Stimulated activated CD8-positive, alpha-beta memory T cell treated with anti-CD3 and anti-CD28 coated beads, Interleukin-2, amount 100 ng/mL, for 48 hours (primary cell): Measurements from ENCODE around the gene HNRNPA2B1.
"Not testable (repeated sequence)": the region's sequence is repeated elsewhere in the genome, so short reads cannot be mapped to it uniquely, and the experiment has no call there.

Source experiments
- DNase-seq, 2 donors: peaks; one replicate each; pipeline ENCODE4 v3.0.0-alpha.2; 2020; ENCODE audit warnings: low read depth in 2 of 2

HNRNPA2B1 gene

DNA sequence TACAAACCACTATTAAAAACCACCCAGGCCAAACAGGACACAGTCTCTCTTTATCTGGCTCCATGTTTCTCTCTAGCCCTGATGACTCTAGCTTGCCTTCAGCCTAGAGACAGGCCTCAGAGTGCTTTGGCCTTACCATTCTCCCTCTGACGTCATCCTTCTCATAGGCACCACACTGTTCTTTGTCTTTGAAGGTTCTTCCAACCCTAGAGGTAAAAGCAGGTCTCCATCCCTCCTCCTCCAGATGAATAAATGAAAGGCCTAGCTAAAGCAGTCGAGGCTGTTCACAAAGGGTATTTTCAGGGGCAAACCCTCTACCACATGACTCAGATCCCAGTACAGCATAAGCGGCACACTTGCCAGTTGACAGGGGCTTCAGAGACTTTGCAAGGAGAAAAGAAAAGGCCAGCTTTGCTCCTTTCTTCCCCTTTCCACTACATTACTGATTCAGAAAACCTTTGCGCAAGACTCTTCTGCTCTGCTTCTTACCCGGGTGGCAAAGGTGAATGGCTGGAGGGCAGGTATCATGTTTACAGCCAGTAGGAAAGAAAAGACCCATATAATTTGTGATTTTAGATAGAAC, 33.8 kb downstream of the HNRNPA2B1 start:
- DNase-seq: no peak

DNA sequence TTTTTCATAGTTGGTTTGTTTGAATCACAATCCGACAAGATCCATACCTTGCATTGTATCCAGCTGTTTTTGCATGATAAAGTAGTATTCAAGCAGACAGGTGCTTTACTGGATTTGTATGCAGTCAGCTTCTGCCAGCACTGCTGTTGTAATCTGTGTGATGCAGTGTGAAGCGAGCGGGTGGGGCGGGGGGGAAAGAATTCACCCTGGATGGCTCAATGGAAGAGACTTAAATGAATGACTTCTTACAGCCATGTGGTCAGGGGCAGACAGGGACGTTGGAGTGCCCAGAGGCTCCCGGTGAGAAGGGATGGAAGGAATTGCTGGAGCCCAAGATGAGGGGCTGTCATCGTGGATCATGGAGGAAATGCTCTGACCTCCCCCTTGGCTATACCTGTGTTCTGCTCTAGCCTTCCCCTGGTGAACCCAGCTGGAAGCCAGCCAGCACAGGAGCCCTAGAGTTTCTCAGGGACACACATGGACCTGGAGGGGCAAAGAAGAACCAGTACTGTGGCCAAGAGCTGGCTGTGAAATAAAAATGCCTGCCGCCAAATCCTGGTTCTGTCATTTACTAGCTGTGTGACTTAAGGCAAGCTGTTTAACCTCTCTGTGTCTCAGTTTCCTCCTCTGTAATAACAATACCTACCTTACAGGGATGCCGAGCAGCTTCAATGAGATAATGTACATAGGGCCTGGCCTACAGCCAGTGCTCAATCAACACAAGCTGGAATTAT, 34.4 kb downstream of the HNRNPA2B1 start:
- no peak for DNase-seq

DNA sequence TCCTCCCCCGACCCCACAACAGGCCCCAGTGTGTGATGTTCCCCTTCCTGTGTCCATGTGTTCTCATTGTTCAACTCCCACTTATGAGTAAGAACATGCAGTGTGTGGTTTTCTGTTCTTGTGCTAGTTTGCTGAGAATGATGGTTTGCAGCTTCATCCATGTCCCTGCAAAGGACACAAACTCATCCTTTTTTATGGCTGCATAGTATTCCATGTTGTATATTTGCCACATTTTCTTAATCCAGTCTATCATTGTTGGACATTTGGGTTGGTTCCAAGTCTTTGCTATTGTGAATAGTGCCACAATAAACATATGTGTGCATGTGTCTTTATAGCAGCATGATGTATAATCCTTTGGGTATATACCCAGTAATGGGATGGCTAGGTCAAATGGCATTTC, 36.7 kb downstream of the HNRNPA2B1 start:
- not testable (repeated sequence) for DNase-seq

- DNase-seq: no peak
These were observed 38.1 kb downstream of the HNRNPA2B1 start for GRCh38 chr7:26162431-26162830.

DNA sequence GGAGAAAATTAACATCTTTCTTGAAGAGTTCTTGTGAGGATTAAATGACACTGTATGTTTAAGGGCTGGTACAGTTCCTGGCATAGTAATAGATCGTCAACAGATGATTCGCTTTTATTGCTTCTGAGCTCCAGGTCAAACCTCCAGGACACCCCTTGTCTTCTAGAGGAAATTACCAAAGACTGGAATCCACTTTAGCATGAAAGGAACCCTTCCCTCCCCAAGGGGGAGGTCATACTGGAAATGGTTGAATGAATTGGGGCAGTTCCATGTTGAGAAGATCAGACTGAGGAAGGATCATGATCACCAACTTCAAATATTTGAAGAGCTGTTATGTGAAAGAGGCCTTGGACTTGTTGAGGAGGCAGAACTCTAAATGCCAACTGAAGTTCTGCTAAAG, 39.6 kb downstream of the HNRNPA2B1 start:
- DNase-seq: no peak

DNA sequence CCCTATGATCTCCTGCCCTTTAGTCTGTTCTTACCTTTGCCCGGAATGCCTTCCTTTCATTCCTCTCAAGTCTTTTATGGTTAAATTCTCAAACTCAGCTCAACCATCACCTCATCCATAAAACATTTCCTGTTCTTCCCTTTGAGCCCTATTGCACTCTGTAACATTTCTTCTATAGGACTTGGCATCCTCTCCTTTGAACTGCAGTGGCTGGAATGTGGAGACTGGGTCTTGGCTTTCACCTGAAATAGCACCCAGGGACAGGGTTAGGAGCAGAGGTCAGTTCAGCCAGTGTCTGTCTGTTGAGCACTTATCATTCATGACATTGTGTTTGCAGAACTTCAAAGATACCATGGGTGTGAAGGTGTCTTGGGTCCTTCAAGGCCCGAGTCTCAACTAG, 41.3 kb downstream of the HNRNPA2B1 start:
- no peak for DNase-seq

DNA sequence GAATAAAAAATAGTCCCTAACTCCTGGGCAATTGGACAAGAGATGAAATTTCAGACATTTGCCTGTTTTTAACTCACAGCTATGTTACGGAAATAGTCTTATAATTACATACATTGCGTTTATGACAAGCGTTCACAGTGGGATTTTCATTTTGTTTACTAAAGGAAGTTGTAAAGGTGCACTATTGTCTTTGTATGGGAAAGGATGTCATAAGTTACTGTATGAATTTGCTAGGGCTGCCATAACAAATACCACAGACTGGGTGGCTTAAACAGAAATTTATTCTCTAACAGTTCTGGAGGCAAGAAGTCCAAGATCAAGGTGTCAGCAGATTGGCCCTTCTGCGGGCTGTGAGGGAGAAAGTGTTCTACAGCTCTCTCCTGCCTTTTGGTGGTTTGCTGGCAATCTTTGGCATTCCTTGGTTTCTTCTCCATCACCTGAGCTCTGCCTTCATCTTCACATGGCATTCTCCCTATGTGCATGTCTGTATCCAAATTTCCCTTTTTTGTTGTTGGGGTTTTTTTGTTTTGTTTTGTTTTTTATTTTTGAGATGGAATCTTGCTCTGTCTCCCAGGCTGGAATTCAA, 42.9 kb downstream of the HNRNPA2B1 start:
- no peak for DNase-seq

DNA sequence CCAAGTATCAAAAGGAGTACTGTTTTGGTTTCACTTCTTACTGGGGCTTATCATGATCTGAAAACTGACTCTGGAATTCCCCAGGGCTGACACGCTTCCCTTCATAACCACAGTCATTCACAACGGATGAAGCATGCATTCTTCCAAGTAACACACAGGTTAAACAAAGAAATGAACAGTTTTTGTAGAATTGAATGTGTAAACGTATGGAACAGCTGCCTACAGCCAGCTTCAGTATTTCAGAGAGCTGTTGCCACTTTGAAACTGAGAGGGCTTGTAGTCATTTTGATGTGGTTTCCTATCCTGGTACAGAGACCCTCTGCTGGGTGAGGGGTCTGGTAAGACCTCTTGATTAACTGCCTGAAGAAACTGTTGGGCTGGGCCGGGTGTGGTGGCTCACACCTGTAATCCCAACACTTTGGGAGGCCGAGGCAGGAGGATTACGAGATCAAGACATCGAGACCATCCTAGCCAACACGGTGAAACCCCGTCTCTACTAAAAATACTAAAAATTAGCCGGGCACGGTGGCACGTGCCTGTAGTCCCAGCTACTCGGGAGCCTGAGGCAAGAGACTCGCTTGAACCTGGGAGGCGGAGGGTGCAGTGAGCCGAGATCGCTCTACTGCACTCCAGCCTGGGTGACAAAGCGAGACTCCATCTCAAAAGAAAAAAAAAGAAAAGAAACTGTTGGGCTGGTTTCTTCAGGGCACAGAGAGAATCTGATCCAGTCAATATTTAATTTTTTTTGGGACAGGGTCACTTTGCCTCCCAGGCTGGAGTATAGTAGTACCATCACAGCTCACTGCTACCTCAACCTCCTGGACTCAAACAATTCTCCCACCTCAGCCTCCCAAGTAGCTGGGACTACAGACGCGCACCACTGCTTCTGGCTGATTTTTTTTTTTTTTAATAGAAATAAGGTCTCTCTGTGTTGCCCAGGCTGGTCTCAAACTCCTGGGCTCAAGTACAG, 43.8 kb downstream of the HNRNPA2B1 start:
- DNase-seq: no peak

- no peak for DNase-seq
These were observed 44.8 kb downstream of the HNRNPA2B1 start for GRCh38 chr7:26155531-26156375.

- DNase-seq: no peak
These were observed 46.4 kb downstream of the HNRNPA2B1 start for GRCh38 chr7:26153823-26154783.

DNA sequence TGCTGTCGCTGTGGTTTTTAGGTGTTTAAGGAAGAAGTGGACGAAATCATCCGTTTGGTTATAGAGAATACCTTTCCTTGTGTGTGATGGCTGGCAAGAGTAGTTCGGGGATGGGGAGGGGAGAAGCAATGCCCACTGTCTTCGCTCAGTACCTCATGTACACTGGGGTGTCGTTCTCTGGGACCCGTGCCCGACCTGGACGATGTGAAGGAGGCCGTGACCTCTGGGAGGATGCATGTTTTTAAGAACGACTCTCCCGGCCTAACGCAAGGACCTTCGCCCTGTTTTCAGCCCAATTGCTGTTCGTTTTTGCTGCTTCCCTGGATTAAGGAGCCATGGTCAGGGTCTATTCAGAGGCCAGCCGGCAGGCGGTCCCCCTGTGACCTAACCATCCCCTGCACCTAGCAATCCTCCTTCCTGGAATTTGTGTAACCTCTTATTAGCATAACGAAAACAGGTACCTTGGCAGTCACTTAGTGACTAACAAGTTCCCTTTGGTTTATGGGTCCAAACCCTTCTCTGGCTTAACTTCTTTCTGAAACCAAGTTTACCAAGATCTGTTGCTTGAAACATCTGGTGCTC, 47.2 kb downstream of the HNRNPA2B1 start:
- no peak for DNase-seq

DNA sequence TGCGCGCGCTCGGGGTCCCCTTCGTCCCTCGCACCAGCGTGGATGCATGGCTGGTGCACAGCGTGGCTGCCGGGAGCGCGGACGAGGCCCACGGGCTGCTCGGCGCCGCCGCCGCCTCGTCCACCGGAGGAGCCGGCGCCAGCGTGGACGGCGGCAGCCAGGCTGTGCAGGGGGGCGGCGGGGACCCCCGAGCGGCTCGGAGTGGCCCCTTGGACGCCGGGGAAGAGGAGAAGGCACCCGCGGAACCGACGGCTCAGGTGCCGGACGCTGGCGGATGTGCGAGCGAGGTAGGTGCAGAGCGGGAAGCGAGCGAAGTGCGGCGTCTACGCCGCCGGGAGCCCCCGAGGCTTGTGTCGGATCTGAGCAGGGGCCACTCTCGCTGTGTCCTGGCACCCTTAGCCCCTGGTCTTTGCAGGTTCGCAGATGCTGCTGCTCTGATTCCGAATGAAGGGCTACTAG, 47.7 kb downstream of the HNRNPA2B1 start:
- not testable (repeated sequence) for DNase-seq

- DNase-seq: peak; percentile 76 to 79
These were observed 48.4 kb downstream of the HNRNPA2B1 start, which contains the start of gene NFE2L3 for GRCh38 chr7:26151953-26152781. NFE2L3 (plus strand) TSS chr7:26152198; CDS start chr7:26152499, 301 bp downstream.

DNA sequence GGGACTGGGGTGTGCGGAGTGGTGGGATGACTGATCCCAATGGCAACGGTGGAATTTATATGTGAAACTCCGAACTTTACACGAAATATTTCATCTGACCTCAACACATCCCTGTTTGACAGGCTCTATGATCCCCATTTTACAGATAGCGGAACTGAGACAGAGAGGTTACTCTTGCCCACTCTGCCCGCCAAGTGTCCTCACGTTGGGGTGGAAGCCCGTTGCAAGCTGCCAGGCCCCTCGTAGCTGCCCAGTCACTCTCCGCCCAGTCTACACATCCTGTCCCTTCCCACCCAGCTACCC, 48.9 kb downstream of the HNRNPA2B1 start:
- no peak for DNase-seq

DNA sequence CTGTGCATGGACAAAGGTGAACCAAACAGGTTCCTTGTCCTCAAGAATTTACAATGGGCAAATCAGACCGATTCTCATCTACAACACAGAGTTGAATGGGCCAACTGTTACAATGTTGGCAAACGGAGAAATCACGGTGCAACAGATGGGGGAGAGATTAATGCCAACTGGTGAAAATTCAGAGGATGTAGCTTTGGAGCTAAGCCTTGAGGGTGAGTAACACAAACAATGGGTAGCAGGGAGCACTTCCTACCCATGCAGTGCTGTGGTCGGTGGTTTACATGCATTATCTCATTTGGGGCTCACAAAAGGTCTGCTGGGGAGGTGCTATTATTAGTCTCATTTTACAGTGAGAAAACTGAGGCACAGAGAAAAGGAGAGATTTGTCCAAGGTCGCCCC, 49.5 kb downstream of the HNRNPA2B1 start:
- DNase-seq: no peak

DNA sequence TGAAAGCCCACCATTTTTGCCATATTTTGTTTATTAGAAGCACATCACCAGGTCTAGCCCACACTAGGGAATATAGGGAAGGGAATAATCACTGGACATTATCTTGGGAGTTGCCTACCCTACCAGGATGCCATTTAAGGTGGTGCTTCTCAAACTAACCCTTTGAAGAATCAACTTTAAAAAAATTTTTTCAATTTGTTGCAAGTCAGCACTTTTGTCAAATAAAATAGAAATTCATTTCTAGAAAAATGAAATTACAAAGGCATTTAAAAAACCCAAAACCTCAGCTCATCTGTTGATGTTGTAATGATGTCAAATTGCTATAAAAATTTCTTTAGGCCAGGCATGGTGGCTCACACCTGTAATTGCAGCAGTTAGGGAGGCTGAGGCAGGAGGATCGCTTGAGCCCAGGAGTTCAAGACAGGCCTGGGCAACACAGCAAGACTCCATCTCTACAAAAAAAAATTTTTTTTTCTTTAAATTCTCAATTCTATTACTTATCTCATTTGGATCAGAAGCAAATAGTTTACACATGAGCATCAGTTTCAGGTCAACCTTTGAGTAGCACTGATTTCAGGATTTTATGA, 51.1 kb downstream of the HNRNPA2B1 start:
- no peak for DNase-seq

GRCh38 chr7:26148307-26148700, 52.2 kb downstream of the HNRNPA2B1 start:
- not testable (repeated sequence) for DNase-seq

- DNase-seq: not testable (repeated sequence)
These were observed 52.8 kb downstream of the HNRNPA2B1 start for GRCh38 chr7:26147646-26148306.
